Nephron progenitor cell (in vitro differentiated cells): ENCODE measurements around the gene CASP8.

Source experiments
- DNase-seq: peaks from one replicate; pipeline ENCODE4 v3.0.0; 2021
- H3K27ac Mint-ChIP-seq: 2 replicates; pipeline ENCODE4 v1.8.0; 2021; ENCODE audit warnings: mild to moderate bottlenecking, moderate library complexity, mixed read lengths
- H3K27me3 Mint-ChIP-seq: 2 replicates; pipeline ENCODE4 v1.8.0; 2021; ENCODE audit warnings: mild to moderate bottlenecking, low read depth, mixed read lengths; ENCODE audit not compliant: poor library complexity
- H3K36me3 Mint-ChIP-seq: 2 replicates; pipeline ENCODE4 v1.8.0; 2021; ENCODE audit warnings: low read depth, mixed read lengths
- H3K4me1 Mint-ChIP-seq: 2 replicates; pipeline ENCODE4 v1.8.0; 2021; ENCODE audit warnings: mixed read lengths
- H3K4me3 Mint-ChIP-seq: 2 replicates; pipeline ENCODE4 v1.8.0; 2021; ENCODE audit warnings: mild to moderate bottlenecking, moderate library complexity, mixed read lengths
- H3K9me3 Mint-ChIP-seq: 2 replicates; pipeline ENCODE4 v1.8.0; 2021; ENCODE audit warnings: mild to moderate bottlenecking, moderate library complexity, mixed read lengths
- TF ChIP-seq, protein P1 (sequence below): fragments of 200-600 bp; sonication (generic); IDR thresholded peaks from 2 replicates; pipeline ENCODE4 v1.5.0; 2021; ENCODE audit warnings: antibody characterized with exemption

CASP8 gene

GRCh38 chr2:201271917-201272316 lies 11.6 kb downstream of the CASP8 start:
- Mint-ChIP-seq H3K4me3 (no peak overlapping the region), H3K4me1 (no peaks in the 10 kb centered on the region), H3K27ac (peak overlapping the region; percentile 10), H3K27me3 (peaks cover 3% of the 10 kb centered on the region), H3K9me3 (no peaks in the 10 kb centered on the region), H3K36me3 (no peaks in the 10 kb centered on the region)
- no peak for DNase-seq
- TF ChIP-seq, protein P1, sequence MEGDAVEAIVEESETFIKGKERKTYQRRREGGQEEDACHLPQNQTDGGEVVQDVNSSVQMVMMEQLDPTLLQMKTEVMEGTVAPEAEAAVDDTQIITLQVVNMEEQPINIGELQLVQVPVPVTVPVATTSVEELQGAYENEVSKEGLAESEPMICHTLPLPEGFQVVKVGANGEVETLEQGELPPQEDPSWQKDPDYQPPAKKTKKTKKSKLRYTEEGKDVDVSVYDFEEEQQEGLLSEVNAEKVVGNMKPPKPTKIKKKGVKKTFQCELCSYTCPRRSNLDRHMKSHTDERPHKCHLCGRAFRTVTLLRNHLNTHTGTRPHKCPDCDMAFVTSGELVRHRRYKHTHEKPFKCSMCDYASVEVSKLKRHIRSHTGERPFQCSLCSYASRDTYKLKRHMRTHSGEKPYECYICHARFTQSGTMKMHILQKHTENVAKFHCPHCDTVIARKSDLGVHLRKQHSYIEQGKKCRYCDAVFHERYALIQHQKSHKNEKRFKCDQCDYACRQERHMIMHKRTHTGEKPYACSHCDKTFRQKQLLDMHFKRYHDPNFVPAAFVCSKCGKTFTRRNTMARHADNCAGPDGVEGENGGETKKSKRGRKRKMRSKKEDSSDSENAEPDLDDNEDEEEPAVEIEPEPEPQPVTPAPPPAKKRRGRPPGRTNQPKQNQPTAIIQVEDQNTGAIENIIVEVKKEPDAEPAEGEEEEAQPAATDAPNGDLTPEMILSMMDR: no peak

GRCh38 chr2:201273330-201273983 lies 13.1 kb downstream of the CASP8 start:
- DNase-seq: no peak
- no peak overlapping the region for H3K4me3 Mint-ChIP-seq
- TF ChIP-seq, protein P1: no peak
- peaks cover 3% of the 10 kb centered on the region for H3K27me3 Mint-ChIP-seq
- H3K36me3 Mint-ChIP-seq: no peaks in the 10 kb centered on the region
- H3K4me1 Mint-ChIP-seq: no peaks in the 10 kb centered on the region
- H3K9me3 Mint-ChIP-seq: no peaks in the 10 kb centered on the region
- H3K27ac Mint-ChIP-seq: no peak overlapping the region

GRCh38 chr2:201275069-201275468 lies 14.7 kb downstream of the CASP8 start:
- Mint-ChIP-seq H3K4me3 (no peak overlapping the region), H3K27ac (no peak overlapping the region), H3K9me3 (no peaks in the 10 kb centered on the region), H3K36me3 (no peaks in the 10 kb centered on the region), H3K27me3 (peaks cover 3% of the 10 kb centered on the region), H3K4me1 (no peaks in the 10 kb centered on the region)
- no peak for DNase-seq
- TF ChIP-seq, protein P1: no peak

DNA sequence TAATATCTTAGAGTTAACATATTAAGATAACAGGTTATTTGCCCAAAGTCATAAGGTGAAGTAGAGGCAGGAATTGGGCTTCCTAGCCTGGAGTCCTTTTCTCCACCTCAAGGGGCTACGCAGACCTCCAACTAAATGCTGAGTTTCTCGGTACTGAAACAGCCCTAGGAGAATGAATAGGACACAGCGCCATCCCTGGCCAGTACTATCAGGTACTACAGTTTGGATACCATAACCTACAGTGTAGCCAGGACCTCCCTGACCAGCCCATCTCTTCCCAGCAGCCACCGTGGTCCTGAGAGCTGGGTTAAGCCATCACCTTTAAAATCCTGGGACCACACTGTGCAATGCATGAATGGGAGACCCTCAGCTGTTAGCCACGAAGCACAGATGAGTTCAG lies 15.7 kb downstream of the CASP8 start:
- no peak for DNase-seq
- TF ChIP-seq, protein P1: no peak
- Mint-ChIP-seq H3K4me1 (no peaks in the 10 kb centered on the region), H3K27me3 (no peaks in the 10 kb centered on the region), H3K36me3 (peaks cover 4% of the 10 kb centered on the region), H3K27ac (no peak overlapping the region), H3K4me3 (no peak overlapping the region), H3K9me3 (no peaks in the 10 kb centered on the region)

DNA sequence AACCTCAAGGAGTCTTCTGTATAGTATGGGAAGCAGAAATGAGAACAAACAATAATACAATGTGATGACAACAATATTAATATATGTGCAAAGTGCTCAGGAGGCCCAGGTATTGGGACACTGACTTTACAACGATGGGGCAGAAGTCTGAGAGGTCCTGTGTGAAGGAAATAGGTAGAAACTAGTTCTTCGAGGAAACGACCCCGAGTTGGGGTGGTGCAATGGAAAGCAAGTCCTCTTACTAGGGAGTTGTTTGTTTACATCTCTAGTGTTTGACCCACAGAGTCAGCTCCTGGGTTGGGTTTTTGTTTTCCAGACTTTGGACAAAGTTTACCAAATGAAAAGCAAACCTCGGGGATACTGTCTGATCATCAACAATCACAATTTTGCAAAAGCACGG lies 16.2 kb downstream of the CASP8 start:
- TF ChIP-seq, protein P1: no peak
- peaks cover 3% of the 10 kb centered on the region for H3K9me3 Mint-ChIP-seq
- no peak overlapping the region for H3K4me3 Mint-ChIP-seq
- H3K4me1 Mint-ChIP-seq: no peaks in the 10 kb centered on the region
- no peak for DNase-seq
- H3K27ac Mint-ChIP-seq: no peak overlapping the region
- H3K27me3 Mint-ChIP-seq: no peaks in the 10 kb centered on the region
- peaks cover 4% of the 10 kb centered on the region for H3K36me3 Mint-ChIP-seq

GRCh38 chr2:201279079-201279478 lies 18.7 kb downstream of the CASP8 start:
- DNase-seq: no peak
- TF ChIP-seq, protein P1: no peak
- H3K4me3 Mint-ChIP-seq: no peak overlapping the region
- no peaks in the 10 kb centered on the region for H3K4me1 Mint-ChIP-seq
- H3K27ac Mint-ChIP-seq: peak overlapping the region; percentile 61
- H3K9me3 Mint-ChIP-seq: peaks cover 3% of the 10 kb centered on the region
- H3K27me3 Mint-ChIP-seq: no peaks in the 10 kb centered on the region
- H3K36me3 Mint-ChIP-seq: peaks cover 4% of the 10 kb centered on the region
